GM12864 (cell line): ENCODE data around the gene CRABP1.
A peak's percentile ranks its signal among the peaks of the same experiment; 100 is the strongest.

Experiments used
- DNase-seq: peaks from one replicate; pipeline ENCODE4 v3.0.0-alpha.2; 2011; ENCODE audit warnings: low read depth
- H3K4me3 ChIP-seq: 2 replicates; pipeline ENCODE4 v1.5.1; 2011; ENCODE audit warnings: mild to moderate bottlenecking, low read depth, low read length, control low read depth
- CTCF ChIP-seq: IDR thresholded peaks from 2 replicates; pipeline ENCODE4 v1.5.1; 2011; ENCODE audit warnings: low read depth, mild to moderate bottlenecking, moderate library complexity, low read length, control low read depth, inconsistent platforms; ENCODE audit errors: missing control alignments

CRABP1 gene

DNA sequence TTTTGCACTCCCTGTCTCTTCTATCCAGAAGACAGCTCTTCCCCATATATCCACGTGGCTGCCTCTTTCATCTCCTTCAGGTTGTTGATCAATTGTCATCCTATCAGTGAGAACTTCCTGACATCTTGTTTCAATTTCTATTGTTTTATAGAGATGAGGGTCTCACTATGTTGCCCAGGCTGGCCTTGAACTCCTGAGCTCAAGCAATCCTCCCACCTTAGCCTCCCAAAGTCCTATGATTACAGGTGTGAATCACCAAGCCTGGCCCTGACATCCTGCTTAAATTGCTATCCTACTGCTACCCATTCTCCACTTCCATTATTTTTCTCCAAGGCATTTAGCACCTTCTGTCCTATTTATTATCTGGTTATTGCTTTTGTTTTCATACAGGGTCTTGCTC is 53.0 kb downstream of the CRABP1 start:
- TF ChIP-seq CTCF: no peak
- DNase-seq: no peak
- no peak overlapping the region for H3K4me3 ChIP-seq

GRCh38 chr15:78394026-78394425 is 53.9 kb downstream of the CRABP1 start:
- H3K4me3 ChIP-seq: no peak overlapping the region
- DNase-seq: no peak
- no peak for TF ChIP-seq CTCF

DNA sequence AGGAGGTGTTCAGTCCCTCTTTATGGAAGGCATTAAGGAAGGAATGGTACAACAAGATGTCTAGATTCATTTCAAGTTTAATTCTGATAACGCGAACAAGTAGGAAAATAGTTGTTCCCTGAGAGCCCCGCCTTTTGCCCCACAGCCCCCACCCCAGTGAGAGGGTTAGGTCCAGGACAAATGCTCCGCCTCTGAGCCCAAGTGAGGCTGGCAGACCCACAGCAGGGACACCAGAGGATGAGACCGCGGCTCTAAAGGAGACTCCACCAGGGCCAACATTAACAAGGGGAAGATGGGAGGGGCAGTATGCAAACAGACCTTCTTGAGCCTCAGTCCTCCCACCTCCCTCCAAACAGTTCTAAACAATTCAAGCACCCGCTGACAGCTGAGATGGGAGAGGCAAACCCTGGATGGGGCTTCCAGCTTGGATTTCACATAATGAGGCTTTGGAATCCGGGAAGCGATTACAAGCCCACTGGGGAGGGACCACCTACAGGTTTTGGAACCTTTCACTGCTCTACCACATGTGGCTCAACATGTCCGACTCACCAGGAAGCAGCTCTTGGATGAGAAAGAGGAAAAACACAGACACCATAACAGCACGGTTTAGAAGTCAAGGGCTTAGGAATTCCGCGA is 54.9 kb downstream of the CRABP1 start:
- DNase-seq: no peak
- H3K4me3 ChIP-seq: no peak overlapping the region
- TF ChIP-seq CTCF: no peak

GRCh38 chr15:78396186-78396814 is 56.1 kb downstream of the CRABP1 start:
- DNase-seq: no peak
- TF ChIP-seq CTCF: no peak
- no peak overlapping the region for H3K4me3 ChIP-seq

DNA sequence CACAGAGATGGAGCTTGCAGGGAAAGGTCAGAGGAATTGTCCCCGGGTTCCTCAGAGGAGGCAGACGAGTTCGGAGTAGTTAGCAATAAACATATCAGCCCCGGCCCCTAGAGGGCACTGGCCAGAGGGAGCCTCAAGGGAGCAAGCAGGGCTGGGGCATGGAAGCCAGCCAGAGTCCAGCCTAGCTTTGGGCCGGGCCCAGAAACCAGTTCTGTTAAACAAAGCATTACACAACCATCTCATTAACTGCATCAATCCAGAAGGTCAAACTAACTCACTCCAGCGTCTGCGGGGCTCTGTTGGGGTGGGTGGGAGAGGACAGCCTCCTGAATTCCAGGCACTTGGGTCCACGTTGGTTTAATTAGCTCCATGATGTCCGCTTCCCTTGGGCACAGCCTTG is 56.8 kb downstream of the CRABP1 start:
- DNase-seq: no peak
- peak; percentile 40 for TF ChIP-seq CTCF
- H3K4me3 ChIP-seq: no peak overlapping the region

- H3K4me3 ChIP-seq: no peak overlapping the region
- no peak for DNase-seq
- TF ChIP-seq CTCF: no peak
These were observed 57.2 kb downstream of the CRABP1 start for GRCh38 chr15:78397382-78397781.
